Bronchial epithelial cell (primary cell): ENCODE measurements around the gene ADGRA1. TPM values are rescaled to one million over a fixed set of nuclear protein-coding genes. Genes with fewer than 3 reads are reported as not detected.

Experiments
- DNase-seq: peaks from one replicate; pipeline ENCODE4 v3.0.0-alpha.2; 2010; ENCODE audit warnings: low read depth
- FAIRE-seq: peaks from 2 replicates; lab custom pipeline; 2011; peaks lifted over from hg19 to GRCh38; lab: Jason Lieb, UNC
- H3K27me3 ChIP-seq: 2 replicates; pipeline ENCODE4 v1.5.1; 2011; ENCODE audit warnings: low read length; ENCODE audit not compliant: control insufficient read depth, insufficient read depth
- H3K36me3 ChIP-seq: 2 replicates; pipeline ENCODE4 v1.5.1; 2011; ENCODE audit warnings: low read length; ENCODE audit not compliant: control insufficient read depth, insufficient read depth
- H3K4me3 ChIP-seq: 2 replicates; pipeline ENCODE4 v1.5.1; 2011; ENCODE audit warnings: mild to moderate bottlenecking, low read depth, low read length, control low read depth
- CTCF ChIP-seq: IDR thresholded peaks from 2 replicates; pipeline ENCODE4 v1.5.1; 2011; ENCODE audit warnings: mild to moderate bottlenecking, moderate library complexity, low read length, control low read depth, inconsistent platforms; ENCODE audit not compliant: insufficient read depth, severe bottlenecking
- total RNA-seq: library from RNA; depleted of rRNA; stranded (reverse); fragments of >200 nt; gene quantifications from 2 replicates; pipeline ENCODE4 v1.2.1, GENCODE V29; 2014

The ADGRA1 gene
- total RNA-seq, 1 donor from 2014 or later: not detected

DNA sequence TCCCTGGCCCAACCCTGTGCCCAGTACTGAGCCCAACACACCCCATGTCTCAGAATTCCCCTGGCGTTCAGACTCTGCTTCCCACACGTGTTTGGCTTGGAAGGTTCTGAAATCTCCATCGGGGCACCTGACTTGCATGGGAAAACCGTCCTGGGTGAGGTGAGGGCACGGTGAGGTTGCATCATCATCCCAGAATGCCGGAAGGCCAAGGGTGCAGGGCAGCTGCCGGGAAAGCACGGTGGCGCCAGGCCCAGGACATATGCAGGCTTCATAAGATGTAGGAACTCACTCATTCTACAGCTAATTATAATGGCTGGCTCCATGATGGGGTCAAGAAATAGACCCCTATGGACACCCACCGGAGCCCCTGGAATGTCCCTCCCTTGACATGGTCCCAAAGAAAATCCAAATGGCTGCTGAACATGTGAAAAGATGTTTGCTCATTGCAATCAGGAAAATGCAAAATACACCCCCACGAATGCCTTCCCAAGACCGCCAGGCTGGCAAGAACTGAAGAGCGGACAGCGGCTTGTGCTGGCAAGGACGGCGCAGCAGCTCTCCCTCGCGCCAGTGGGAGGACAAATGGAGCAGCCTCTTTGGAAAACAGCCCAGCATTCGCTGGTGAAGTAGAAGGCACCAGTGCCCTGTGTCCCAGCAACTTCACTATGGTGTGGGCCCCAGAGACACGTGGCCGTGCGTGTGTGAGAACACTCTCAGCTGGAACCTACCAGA, 74.6 kb downstream of the ADGRA1 start:
- FAIRE-seq (no peak), DNase-seq (no peak)
- Histone ChIP-seq H3K36me3 (no peaks in the 10 kb centered on the region), H3K4me3 (no peak overlapping the region), H3K27me3 (peaks cover 8% of the 10 kb centered on the region)
- no peak for TF ChIP-seq CTCF

- Histone ChIP-seq H3K4me3 (no peak overlapping the region), H3K27me3 (peaks cover 8% of the 10 kb centered on the region), H3K36me3 (no peaks in the 10 kb centered on the region)
- no peak for FAIRE-seq
- DNase-seq: no peak
- no peak for TF ChIP-seq CTCF
Measured at GRCh38 chr10:133162910-133163856, 75.5 kb downstream of the ADGRA1 start.

- TF ChIP-seq CTCF: no peak
- Histone ChIP-seq H3K27me3 (peaks cover 8% of the 10 kb centered on the region), H3K4me3 (no peak overlapping the region), H3K36me3 (no peaks in the 10 kb centered on the region)
- no peak for DNase-seq
- no peak for FAIRE-seq
Measured at GRCh38 chr10:133163889-133164815, 76.4 kb downstream of the ADGRA1 start.

GRCh38 chr10:133164816-133165555, 77.3 kb downstream of the ADGRA1 start:
- Histone ChIP-seq H3K27me3 (peaks cover 8% of the 10 kb centered on the region), H3K4me3 (no peak overlapping the region), H3K36me3 (no peaks in the 10 kb centered on the region)
- no peak for TF ChIP-seq CTCF
- FAIRE-seq (no peak), DNase-seq (no peak)
